Smooth muscle cell (in vitro differentiated cells): ENCODE results near the gene ITPR2. TPM values are rescaled to one million over a fixed set of nuclear protein-coding genes. Genes with fewer than 3 reads are reported as not detected.

ENCODE experiments used
- DNase-seq: peaks from one replicate; lab custom pipeline; 2025; ENCODE audit not compliant: unreplicated experiment; lab: John Stamatoyannopoulos, UW
- H2AFZ ChIP-seq: fragments of 200-600 bp; sonication (generic); 2 replicates; pipeline ENCODE4 v1.6.0; 2016; ENCODE audit warnings: antibody characterized with exemption, low read depth, mild to moderate bottlenecking
- H3F3A ChIP-seq: fragments of 200-600 bp; sonication (generic); 2 replicates; pipeline ENCODE4 v1.6.0; 2017; ENCODE audit warnings: antibody characterized with exemption, low read depth
- H3K27ac ChIP-seq: fragments of 200-600 bp; sonication (generic); 2 replicates; pipeline ENCODE4 v1.5.1; 2016; ENCODE audit warnings: low read depth, mild to moderate bottlenecking
- H3K27me3 ChIP-seq: fragments of 200-600 bp; sonication (generic); 2 replicates; pipeline ENCODE4 v1.6.1; 2016; ENCODE audit warnings: low read depth, mild to moderate bottlenecking
- H3K36me3 ChIP-seq: fragments of 200-600 bp; sonication (generic); 2 replicates; pipeline ENCODE4 v1.5.1; 2016; ENCODE audit warnings: low read depth
- H3K4me1 ChIP-seq: fragments of 200-600 bp; sonication (generic); 2 replicates; pipeline ENCODE4 v1.5.1; 2016; ENCODE audit warnings: low read depth
- H3K4me2 ChIP-seq: fragments of 200-600 bp; sonication (generic); 2 replicates; pipeline ENCODE4 v1.6.0; 2016; ENCODE audit warnings: mild to moderate bottlenecking
- H3K4me3 ChIP-seq: fragments of 200-600 bp; sonication (generic); 2 replicates; pipeline ENCODE4 v1.5.1; 2016; ENCODE audit warnings: mild to moderate bottlenecking
- H3K79me2 ChIP-seq: fragments of 200-600 bp; sonication (generic); 2 replicates; pipeline ENCODE4 v1.6.0; 2016; ENCODE audit warnings: low read depth, mild to moderate bottlenecking
- H3K9ac ChIP-seq: fragments of 200-600 bp; sonication (generic); 2 replicates; pipeline ENCODE4 v1.6.0; 2016; ENCODE audit warnings: low read depth
- H3K9me3 ChIP-seq: fragments of 200-600 bp; sonication (generic); replicated peaks from 2 replicates; pipeline ENCODE4 v1.5.1; 2016; ENCODE audit warnings: low read depth
- H4K20me1 ChIP-seq: fragments of 200-600 bp; sonication (generic); 2 replicates; pipeline ENCODE4 v1.6.0; 2016; ENCODE audit warnings: low read depth
- CTCF ChIP-seq: fragments of 200-600 bp; sonication (generic); IDR thresholded peaks from 2 replicates; pipeline ENCODE4 v1.5.1; 2017; ENCODE audit warnings: borderline replicate concordance, mild to moderate bottlenecking, antibody characterized with exemption; ENCODE audit not compliant: insufficient read depth, poor library complexity, severe bottlenecking
- WGBS: methylation state at CpG from one replicate; pipeline ENCODE4 v1.1.7; 2016; ENCODE audit warnings: low lambda C conversion rate; 5-methylcytosine and 5-hydroxymethylcytosine counted together
- polyA plus RNA-seq: library from polyadenylated mRNA; unstranded; fragments of >200 nt; fragmentation: Nextera tagmentation; extraction: Ambion mirVana; gene quantifications from 2 replicates; pipeline ENCODE4 v1.2.1, GENCODE V29; 2016
- total RNA-seq: library from RNA; depleted of rRNA; stranded (reverse); fragments of >200 nt; gene quantifications from 2 replicates; pipeline ENCODE4 v1.2.3, GENCODE V29; 2014

The ITPR2 gene
- total and polyA plus RNA-seq, 2 experiments from 2014 or later: 6.8 to 17.4 TPM

GRCh38 chr12:26741584-26742227 lies 91.3 kb downstream of the ITPR2 start:
- no peak for DNase-seq
- Histone ChIP-seq H3K4me3 (no peak overlapping the region), H3K9me3 (peaks cover 4% of the 10 kb centered on the region), H3K79me2 (peaks cover 7% of the 10 kb centered on the region), H3F3A (peaks cover 5% of the 10 kb centered on the region), H3K27ac (no peak overlapping the region), H3K36me3 (no peaks in the 10 kb centered on the region), H3K4me1 (peaks cover 14% of the 10 kb centered on the region), H2AFZ (no peak overlapping the region), H4K20me1 (no peaks in the 10 kb centered on the region), H3K9ac (no peak overlapping the region), H3K4me2 (no peak overlapping the region), H3K27me3 (no peaks in the 10 kb centered on the region)
- TF ChIP-seq CTCF: no peak
- WGBS: 86% methylated on average over 6 of the region's 6 CpGs

- WGBS: 84% methylated on average over 4 of the region's 4 CpGs
- no peak overlapping the region for H3K27ac ChIP-seq
- peaks cover 5% of the 10 kb centered on the region for H3F3A ChIP-seq
- H3K36me3 ChIP-seq: no peaks in the 10 kb centered on the region
- H4K20me1 ChIP-seq: no peaks in the 10 kb centered on the region
- peaks cover 7% of the 10 kb centered on the region for H3K79me2 ChIP-seq
- TF ChIP-seq CTCF: no peak
- H3K4me3 ChIP-seq: no peak overlapping the region
- no peak overlapping the region for H3K4me2 ChIP-seq
- H2AFZ ChIP-seq: no peak overlapping the region
- H3K4me1 ChIP-seq: peaks cover 7% of the 10 kb centered on the region
- peaks cover 4% of the 10 kb centered on the region for H3K9me3 ChIP-seq
- no peak for DNase-seq
- H3K9ac ChIP-seq: no peak overlapping the region
- H3K27me3 ChIP-seq: no peaks in the 10 kb centered on the region
Observed at GRCh38 chr12:26740991-26741390, 92.0 kb downstream of the ITPR2 start.

GRCh38 chr12:26740348-26740747 lies 92.6 kb downstream of the ITPR2 start:
- Histone ChIP-seq H3K36me3 (no peaks in the 10 kb centered on the region), H3K9ac (no peak overlapping the region), H3K4me2 (no peak overlapping the region), H3K79me2 (peaks cover 7% of the 10 kb centered on the region), H3K9me3 (peaks cover 4% of the 10 kb centered on the region), H3K27me3 (no peaks in the 10 kb centered on the region), H2AFZ (no peak overlapping the region), H4K20me1 (no peaks in the 10 kb centered on the region), H3F3A (peaks cover 2% of the 10 kb centered on the region), H3K4me1 (peaks cover 5% of the 10 kb centered on the region), H3K27ac (no peak overlapping the region), H3K4me3 (no peak overlapping the region)
- WGBS: 89% methylated on average over 7 of the region's 7 CpGs
- no peak for DNase-seq
- no peak for TF ChIP-seq CTCF

GRCh38 chr12:26737487-26738030 lies 95.4 kb downstream of the ITPR2 start:
- Histone ChIP-seq H3K27me3 (no peaks in the 10 kb centered on the region), H3K9ac (no peak overlapping the region)

More at GRCh38 chr12:26737487-26738030, 95.4 kb downstream of the ITPR2 start:
- Histone ChIP-seq H3K36me3 (no peaks in the 10 kb centered on the region), H3K9me3 (peaks cover 4% of the 10 kb centered on the region), H3K4me2 (no peak overlapping the region), H4K20me1 (no peaks in the 10 kb centered on the region), H3F3A (no peaks in the 10 kb centered on the region), H3K4me3 (no peak overlapping the region), H3K27ac (no peak overlapping the region), H3K79me2 (peaks cover 19% of the 10 kb centered on the region), H2AFZ (no peak overlapping the region), H3K4me1 (no peaks in the 10 kb centered on the region)
- DNase-seq: no peak
- 96% methylated on average over 10 of the region's 10 CpGs for WGBS
- TF ChIP-seq CTCF: no peak
